HG02588 (cell line): Measurements from ENCODE around the gene NKPD1.

ENCODE experiments used
- ATAC-seq: cut with Tn5 transposase; IDR thresholded peaks from one replicate; pipeline ENCODE4 v1.9.1; 2021; ENCODE audit warnings: mild to moderate bottlenecking, moderate library complexity; ENCODE audit not compliant: unreplicated experiment

NKPD1 gene

GRCh38 chr19:45175515-45176345 is 14.9 kb upstream of the NKPD1 start:
- no peak for ATAC-seq

GRCh38 chr19:45173816-45174215 is 13.0 kb upstream of the NKPD1 start:
- no peak for ATAC-seq

GRCh38 chr19:45172611-45173208 is 11.9 kb upstream of the NKPD1 start:
- no peak for ATAC-seq

GRCh38 chr19:45172173-45172572 is 11.4 kb upstream of the NKPD1 start:
- no peak for ATAC-seq

GRCh38 chr19:45171211-45171623 is 10.4 kb upstream of the NKPD1 start:
- ATAC-seq, result no peak

GRCh38 chr19:45170146-45171106 is 9.6 kb upstream of the NKPD1 start:
- no peak for ATAC-seq

GRCh38 chr19:45169602-45170001 is 8.8 kb upstream of the NKPD1 start:
- ATAC-seq, result no peak

- ATAC-seq, result no peak
These were observed 8.1 kb upstream of the NKPD1 start for GRCh38 chr19:45168767-45169351.

GRCh38 chr19:45166723-45167252 is 6.0 kb upstream of the NKPD1 start:
- ATAC-seq, result no peak

GRCh38 chr19:45164577-45165335 is 4.0 kb upstream of the NKPD1 start:
- ATAC-seq, result peak; percentile 72

GRCh38 chr19:45163751-45164460 is 3.1 kb upstream of the NKPD1 start:
- no peak for ATAC-seq

- ATAC-seq, result no peak
These were observed 2.4 kb upstream of the NKPD1 start for GRCh38 chr19:45163156-45163555.

GRCh38 chr19:45162608-45163143 is 1.9 kb upstream of the NKPD1 start:
- no peak for ATAC-seq

- ATAC-seq, result no peak
These were observed 1.2 kb upstream of the NKPD1 start for GRCh38 chr19:45161738-45162607.

GRCh38 chr19:45159971-45160324 is 834 bp downstream of the NKPD1 start:
- no peak for ATAC-seq

GRCh38 chr19:45159210-45159970 is 1.4 kb downstream of the NKPD1 start:
- ATAC-seq, result no peak

GRCh38 chr19:45158503-45159209 is 2.1 kb downstream of the NKPD1 start:
- ATAC-seq, result no peak
